SK-N-SH treated with all-trans-retinoic acid at 6 μM for 48 hours (cell line): ENCODE measurements around the gene FBXO10.
"Not testable (repeated sequence)": the region's sequence is repeated elsewhere in the genome, so short reads cannot be mapped to it uniquely, and the experiment has no call there.

Experiments
- CSDC2 ChIP-seq: fragments of 250-450 bp; sonication (Bioruptor Pico); IDR thresholded peaks from 2 replicates; pipeline ENCODE4 v1.5.0; 2020; ENCODE audit warnings: mild to moderate bottlenecking, moderate library complexity
- PPARA ChIP-seq: fragments of 250-450 bp; sonication (Bioruptor Pico); IDR thresholded peaks from 2 replicates; pipeline ENCODE4 v1.5.0; 2020; ENCODE audit warnings: mild to moderate bottlenecking, borderline replicate concordance
- RARB ChIP-seq: fragments of 250-450 bp; sonication (Bioruptor Pico); IDR thresholded peaks from 2 replicates; pipeline ENCODE4 v1.8.0; 2021; ENCODE audit warnings: mild to moderate bottlenecking, moderate library complexity
- TF ChIP-seq, protein P1 (sequence below): fragments of 250-450 bp; sonication (Bioruptor Pico); IDR thresholded peaks from 2 replicates; pipeline ENCODE4 v1.5.1; 2021; ENCODE audit warnings: mild to moderate bottlenecking, moderate library complexity
- TF ChIP-seq, protein P2 (sequence below): fragments of 250-450 bp; sonication (Bioruptor Pico); IDR thresholded peaks from 2 replicates; pipeline ENCODE4 v1.8.0; 2020; ENCODE audit warnings: mild to moderate bottlenecking, moderate library complexity, borderline replicate concordance

DNA sequence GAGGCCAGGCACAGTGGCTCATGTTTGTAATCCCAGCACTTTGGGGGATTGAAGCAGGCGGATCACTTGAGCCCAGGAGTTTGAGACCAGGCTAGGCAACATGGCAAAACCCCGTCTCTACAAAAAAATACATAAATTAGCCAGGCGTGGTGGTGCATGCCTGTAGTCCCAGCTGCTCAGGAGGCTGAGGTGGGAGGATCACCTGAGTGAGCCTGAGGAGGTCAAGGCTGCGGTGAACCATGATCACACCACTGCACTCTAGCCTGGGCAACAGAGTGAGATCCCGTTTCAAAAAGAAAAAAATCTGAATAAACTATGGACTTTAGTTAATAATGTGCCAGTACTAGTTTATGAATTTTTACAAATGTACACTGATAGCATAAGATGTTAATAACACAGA, 66.1 kb downstream of the FBXO10 start:
- TF ChIP-seq RARB (CRISPR knock-in tag); CSDC2; PPARA (CRISPR knock-in tag): not testable (repeated sequence)
- TF ChIP-seq, protein P1, sequence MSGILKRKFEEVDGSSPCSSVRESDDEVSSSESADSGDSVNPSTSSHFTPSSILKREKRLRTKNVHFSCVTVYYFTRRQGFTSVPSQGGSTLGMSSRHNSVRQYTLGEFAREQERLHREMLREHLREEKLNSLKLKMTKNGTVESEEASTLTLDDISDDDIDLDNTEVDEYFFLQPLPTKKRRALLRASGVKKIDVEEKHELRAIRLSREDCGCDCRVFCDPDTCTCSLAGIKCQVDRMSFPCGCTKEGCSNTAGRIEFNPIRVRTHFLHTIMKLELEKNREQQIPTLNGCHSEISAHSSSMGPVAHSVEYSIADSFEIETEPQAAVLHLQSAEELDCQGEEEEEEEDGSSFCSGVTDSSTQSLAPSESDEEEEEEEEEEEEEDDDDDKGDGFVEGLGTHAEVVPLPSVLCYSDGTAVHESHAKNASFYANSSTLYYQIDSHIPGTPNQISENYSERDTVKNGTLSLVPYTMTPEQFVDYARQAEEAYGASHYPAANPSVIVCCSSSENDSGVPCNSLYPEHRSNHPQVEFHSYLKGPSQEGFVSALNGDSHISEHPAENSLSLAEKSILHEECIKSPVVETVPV (CRISPR knock-in tag): not testable (repeated sequence)
- TF ChIP-seq, protein P2, sequence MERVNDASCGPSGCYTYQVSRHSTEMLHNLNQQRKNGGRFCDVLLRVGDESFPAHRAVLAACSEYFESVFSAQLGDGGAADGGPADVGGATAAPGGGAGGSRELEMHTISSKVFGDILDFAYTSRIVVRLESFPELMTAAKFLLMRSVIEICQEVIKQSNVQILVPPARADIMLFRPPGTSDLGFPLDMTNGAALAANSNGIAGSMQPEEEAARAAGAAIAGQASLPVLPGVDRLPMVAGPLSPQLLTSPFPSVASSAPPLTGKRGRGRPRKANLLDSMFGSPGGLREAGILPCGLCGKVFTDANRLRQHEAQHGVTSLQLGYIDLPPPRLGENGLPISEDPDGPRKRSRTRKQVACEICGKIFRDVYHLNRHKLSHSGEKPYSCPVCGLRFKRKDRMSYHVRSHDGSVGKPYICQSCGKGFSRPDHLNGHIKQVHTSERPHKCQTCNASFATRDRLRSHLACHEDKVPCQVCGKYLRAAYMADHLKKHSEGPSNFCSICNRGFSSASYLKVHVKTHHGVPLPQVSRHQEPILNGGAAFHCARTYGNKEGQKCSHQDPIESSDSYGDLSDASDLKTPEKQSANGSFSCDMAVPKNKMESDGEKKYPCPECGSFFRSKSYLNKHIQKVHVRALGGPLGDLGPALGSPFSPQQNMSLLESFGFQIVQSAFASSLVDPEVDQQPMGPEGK: not testable (repeated sequence)
